EH (cell line): ENCODE results near the gene SGK2.
"Not testable (repeated sequence)": the region's sequence is repeated elsewhere in the genome, so short reads cannot be mapped to it uniquely, and the experiment has no call there.

ENCODE experiments used
- DNase-seq: peaks from one replicate; pipeline ENCODE4 v3.0.0-alpha.2; 2015; ENCODE audit warnings: low read depth

The SGK2 gene

GRCh38 chr20:43601960-43602359 lies 43.1 kb downstream of the SGK2 start:
- DNase-seq = not testable (repeated sequence)

DNA sequence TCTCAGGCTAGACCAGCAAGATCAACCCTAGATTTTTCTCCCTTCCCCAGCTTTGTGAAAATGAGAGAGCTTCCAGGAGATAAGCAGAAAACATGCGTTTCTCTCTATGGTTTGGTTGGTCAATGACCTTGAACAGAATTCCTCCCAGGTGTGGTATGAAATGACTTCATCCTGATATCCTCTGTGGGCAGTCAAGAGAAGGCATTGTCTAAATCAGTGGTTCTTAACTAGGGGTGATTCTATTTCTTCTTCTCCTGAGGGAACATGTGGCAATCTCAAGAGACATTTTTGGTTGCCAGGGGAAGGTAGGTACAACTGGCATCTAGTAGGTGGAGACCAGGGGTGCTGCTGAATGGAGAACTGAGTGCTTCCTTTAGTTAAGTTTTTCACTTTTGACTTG lies 44.3 kb downstream of the SGK2 start:
- no peak for DNase-seq

DNA sequence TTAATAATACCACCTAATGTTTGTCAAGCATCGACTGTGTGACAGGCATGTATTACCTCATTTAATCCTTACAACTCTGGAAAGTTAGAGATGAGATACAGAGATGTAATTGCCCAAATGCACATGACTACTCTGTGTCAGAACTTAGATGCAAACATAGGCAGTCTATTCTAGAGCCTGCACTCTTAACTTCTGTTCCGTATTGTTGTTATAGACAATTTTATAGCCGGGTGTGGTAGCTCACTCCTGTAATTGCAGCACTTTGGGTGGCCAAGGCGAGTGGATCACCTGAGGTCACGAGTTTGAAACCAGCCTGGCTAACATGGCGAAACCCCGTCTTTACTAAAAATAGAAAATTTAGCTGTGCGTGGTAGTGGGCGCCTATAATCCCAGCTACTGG lies 46.9 kb downstream of the SGK2 start:
- DNase-seq = no peak

GRCh38 chr20:43607278-43607677 lies 48.5 kb downstream of the SGK2 start:
- DNase-seq = not testable (repeated sequence)

DNA sequence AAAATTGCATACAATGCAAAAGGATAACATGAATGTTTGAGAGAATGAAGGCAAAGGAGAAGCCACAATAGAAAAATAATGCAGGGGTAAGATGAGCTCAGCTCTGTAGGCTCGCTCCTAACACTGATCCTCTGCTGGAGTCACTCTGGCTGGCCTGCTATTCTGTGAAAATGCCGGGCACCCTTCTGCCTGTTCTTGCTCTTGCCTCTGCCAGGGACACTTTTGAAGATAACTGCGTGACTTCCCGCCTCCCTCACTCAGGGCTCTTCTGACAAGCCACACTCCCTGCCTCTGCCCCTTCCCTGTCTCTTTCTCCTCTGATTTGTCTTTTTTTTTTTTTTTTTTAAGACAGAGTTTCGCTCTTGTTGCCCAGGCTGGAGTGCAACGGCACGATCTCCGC lies 72.8 kb downstream of the SGK2 start:
- no peak for DNase-seq
